HFF-Myc (cell line): ENCODE measurements around the gene MAPK14.

Experiments
- DNase-seq: peaks from one replicate; pipeline ENCODE4 v3.0.0-alpha.2; 2011; ENCODE audit warnings: low read depth; ENCODE audit errors: extremely low read depth
- H3K4me3 ChIP-seq: replicated peaks from 2 replicates; pipeline ENCODE4 v1.5.1; 2011; ENCODE audit warnings: low read depth, mild to moderate bottlenecking, control low read depth, low read length
- TF ChIP-seq, protein P1 (sequence below): IDR thresholded peaks from 2 replicates; pipeline ENCODE4 v1.5.1; 2012; ENCODE audit warnings: mild to moderate bottlenecking, low read depth, low read length, control low read depth; ENCODE audit errors: missing control alignments

The MAPK14 gene

DNA sequence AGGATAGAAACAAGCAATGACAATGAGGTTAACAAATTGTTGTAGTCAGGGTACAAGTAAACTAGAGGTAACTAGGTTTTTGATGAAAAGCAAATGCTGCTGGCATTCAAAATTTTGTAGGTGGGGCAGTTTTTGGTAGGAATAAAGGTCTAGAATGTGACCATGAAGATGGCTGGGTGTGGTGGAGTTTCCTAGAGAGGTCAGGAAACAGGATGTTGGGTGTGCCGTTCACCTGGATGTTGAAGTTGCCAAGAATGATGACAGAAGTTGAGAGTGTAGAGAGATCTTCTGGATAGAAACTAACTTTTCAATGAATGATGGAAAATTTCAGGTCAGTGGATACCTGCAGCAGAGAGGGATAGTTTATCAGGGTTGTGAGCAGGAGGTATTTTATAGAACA, 22.7 kb downstream of the MAPK14 start:
- H3K4me3 ChIP-seq, result no peak overlapping the region
- TF ChIP-seq, protein P1, sequence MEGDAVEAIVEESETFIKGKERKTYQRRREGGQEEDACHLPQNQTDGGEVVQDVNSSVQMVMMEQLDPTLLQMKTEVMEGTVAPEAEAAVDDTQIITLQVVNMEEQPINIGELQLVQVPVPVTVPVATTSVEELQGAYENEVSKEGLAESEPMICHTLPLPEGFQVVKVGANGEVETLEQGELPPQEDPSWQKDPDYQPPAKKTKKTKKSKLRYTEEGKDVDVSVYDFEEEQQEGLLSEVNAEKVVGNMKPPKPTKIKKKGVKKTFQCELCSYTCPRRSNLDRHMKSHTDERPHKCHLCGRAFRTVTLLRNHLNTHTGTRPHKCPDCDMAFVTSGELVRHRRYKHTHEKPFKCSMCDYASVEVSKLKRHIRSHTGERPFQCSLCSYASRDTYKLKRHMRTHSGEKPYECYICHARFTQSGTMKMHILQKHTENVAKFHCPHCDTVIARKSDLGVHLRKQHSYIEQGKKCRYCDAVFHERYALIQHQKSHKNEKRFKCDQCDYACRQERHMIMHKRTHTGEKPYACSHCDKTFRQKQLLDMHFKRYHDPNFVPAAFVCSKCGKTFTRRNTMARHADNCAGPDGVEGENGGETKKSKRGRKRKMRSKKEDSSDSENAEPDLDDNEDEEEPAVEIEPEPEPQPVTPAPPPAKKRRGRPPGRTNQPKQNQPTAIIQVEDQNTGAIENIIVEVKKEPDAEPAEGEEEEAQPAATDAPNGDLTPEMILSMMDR, result no peak
- no peak for DNase-seq

DNA sequence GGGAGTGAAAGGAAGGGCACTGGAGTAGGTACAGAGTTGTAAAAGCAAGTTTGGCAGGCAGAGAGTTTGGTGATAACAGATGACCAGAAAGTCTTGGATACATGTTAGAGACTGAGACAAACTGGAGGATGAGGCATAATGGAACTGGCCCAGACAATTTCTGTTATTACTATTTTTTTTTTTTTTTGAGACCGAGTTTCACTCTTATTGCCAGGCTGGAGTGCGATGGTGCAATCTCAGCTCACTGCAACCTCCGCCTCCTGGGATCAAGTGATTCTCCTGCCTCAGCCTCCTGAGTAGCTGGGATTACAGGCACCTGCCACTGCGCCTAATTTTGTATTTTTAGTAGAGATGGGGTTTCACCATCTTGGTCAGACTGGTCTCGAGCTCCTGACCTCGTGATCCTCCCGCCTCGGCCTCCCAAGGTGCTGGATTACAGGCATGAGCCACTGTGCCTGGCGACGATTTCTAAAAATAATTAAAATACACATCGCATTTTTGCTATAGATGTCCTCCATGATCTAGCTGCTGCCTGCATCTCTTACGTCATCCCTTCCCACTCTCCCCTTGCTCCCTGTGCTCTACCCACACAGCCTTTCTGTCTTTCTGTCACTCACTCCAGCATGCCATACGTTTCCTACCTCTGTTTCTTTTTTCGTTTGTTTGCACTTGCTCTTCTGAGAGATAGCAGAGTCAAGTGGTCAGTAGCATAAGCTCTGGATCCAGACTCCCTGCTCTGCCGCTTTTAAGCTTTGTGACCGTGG, 23.5 kb downstream of the MAPK14 start:
- TF ChIP-seq, protein P1, result no peak
- DNase-seq, result no peak
- no peak overlapping the region for H3K4me3 ChIP-seq

DNA sequence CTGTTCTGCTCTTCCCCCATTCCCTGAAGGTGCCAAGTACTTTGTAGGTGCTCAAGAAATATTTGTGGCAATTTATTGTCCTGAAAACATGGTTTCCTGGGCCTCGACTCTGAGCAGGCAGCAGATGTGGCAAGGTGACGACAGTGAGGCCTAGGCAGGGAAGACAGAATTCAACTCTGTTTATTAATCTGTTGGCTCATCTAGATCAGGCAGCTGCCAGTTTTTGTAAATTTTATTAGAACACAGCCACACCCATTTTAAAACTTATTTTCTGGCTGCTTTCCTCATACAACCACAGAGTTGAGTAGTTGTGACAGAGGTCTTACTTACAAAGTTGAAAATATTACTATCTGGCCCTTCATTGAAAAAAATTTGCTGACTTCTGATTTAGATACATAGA, 24.5 kb downstream of the MAPK14 start:
- no peak for DNase-seq
- TF ChIP-seq, protein P1, result no peak
- H3K4me3 ChIP-seq, result no peak overlapping the region

DNA sequence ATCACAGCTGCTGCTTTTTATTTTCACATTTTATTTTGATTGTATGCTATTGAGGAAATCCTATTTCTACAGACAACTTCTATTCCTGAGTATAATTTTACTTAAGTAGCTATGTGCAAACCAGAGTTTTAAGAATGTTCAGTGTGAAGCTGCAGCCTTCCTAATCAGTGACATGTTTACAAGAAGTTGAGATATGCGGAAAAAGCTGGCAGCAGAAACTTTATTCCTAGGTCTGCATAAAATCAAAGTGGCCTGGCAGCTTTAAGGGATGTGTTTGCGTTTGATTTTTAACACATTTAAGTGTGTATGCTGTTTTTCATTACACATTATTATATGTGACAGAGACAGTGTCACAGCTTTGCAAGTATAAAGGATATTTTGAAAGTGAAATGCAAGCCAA, 26.3 kb downstream of the MAPK14 start:
- TF ChIP-seq, protein P1, result no peak
- no peak overlapping the region for H3K4me3 ChIP-seq
- DNase-seq, result no peak

DNA sequence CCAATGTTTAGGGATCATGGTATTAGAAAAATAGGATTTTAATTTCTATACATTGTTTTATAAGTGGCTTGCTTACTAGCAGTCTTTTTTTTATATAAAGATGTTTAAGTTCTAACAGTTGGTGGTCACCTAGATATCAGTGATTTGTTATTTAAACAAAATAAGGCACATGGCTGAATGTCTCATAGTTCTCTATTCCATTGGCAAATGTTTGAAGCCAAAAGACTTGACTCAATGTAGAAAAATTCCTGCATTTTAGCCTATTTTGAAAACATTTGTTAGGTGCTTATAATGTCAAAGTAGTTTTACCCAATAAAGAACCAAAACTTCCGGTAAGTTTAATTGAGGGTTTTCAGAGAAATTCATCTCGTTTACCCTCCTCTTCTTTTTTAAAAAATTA, 26.8 kb downstream of the MAPK14 start:
- no peak overlapping the region for H3K4me3 ChIP-seq
- no peak for DNase-seq
- TF ChIP-seq, protein P1, result no peak

DNA sequence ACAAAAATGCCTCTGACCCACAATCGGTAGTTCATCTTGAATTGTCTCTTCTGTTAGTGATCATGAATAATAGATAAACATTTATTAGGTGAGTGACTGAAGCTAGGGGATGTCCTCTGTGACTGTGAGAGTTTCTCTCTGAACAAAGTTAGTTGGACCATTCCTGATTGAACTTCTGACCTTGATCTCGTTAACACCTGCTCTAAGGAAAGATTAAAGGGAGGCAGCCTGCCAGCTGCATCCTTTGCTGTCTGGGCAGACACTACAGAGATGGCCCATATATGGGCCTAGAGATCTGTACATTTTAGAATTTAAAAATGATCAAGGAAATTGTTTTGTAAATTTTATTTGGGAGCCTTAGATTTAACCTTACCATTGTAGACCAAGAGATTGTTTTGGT, 27.3 kb downstream of the MAPK14 start:
- TF ChIP-seq, protein P1, result no peak
- DNase-seq, result no peak
- no peak overlapping the region for H3K4me3 ChIP-seq

DNA sequence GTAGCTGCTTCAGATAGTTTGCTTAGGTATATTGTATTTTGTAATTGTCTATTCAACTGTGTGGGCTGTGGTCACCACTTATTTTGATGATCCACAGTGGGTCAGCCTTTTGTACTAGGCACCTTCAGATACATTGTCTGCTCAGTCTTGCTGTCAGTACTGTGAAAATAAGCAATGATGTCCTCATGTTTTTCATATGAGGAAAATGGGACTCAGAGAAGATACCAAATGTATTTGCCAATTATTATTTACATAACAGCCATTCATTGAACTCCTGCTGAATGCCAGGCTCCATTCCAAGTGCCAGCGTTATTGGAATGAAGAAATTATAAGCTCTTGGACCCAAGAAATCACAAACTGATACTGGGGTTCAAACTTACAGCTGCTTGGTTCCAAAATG, 28.6 kb downstream of the MAPK14 start:
- H3K4me3 ChIP-seq, result no peak overlapping the region
- TF ChIP-seq, protein P1, result no peak
- no peak for DNase-seq
